ENCODE measurements around the gene RER1.

The RER1 gene

DNA sequence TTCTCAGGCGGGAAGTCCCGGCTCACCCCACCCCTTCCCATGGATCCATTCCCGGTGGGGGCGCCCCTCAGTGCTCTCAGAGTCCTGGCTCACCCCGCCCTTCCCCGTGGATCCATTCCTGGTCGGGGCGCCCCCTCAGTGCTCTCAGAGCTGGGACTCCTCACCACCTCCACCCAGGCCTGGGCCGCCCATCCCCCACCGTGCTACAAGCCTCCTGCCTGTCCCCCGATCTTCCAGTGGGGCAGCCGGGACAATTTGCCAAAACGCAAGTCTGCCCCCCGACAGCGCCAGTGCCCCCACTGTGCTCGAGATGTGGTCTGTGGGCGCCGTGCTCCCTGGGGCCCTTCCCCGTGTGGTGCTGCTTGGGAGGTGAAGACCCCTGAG is 61.3 kb downstream of the RER1 start:
- no peaks in the 10 kb centered on the region for H3K27me3 ChIP-seq (ENCODE audit: insufficient read depth, low read length)
- no peaks in the 10 kb centered on the region for H3K9me3 ChIP-seq (ENCODE audit: insufficient read depth, low read depth, low read length)
- WGBS: 93% methylated on average over 19 of the region's 19 CpGs
- no peaks in the 10 kb centered on the region for H3K36me3 ChIP-seq (ENCODE audit: insufficient read depth, low read length)
- H3K9ac ChIP-seq (ENCODE audit: low read depth, low read length): no peak overlapping the region
- no peak overlapping the region for H3K4me3 ChIP-seq (ENCODE audit: low read length)
- H3K4me1 ChIP-seq (ENCODE audit: insufficient read depth, low read length): no peaks in the 10 kb centered on the region
- H3K27ac ChIP-seq (ENCODE audit: low read depth, low read length): no peak overlapping the region

DNA sequence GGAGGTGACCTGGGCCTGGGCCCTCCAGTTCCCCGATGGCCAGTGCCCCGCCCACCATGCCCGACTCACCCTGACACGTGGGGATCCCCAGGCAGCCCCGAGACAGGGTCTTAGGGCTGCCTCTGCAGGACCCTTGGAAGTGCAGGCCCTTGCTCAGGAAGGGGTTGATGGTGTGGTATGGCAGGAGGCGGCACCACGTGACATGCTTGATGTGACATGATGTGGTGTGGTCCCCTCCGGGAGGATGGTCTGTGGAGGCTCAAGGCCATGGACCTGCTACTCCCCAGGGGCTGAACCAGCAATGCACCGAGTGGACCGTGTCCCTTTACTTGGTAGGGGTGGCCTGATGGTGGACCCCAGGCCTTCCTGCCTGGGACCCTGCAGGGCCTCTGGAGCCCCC is 62.6 kb downstream of the RER1 start:
- H3K4me3 ChIP-seq (ENCODE audit: low read length): no peak overlapping the region
- H3K27ac ChIP-seq (ENCODE audit: low read depth, low read length): no peak overlapping the region
- H3K27me3 ChIP-seq (ENCODE audit: insufficient read depth, low read length): no peaks in the 10 kb centered on the region
- no peaks in the 10 kb centered on the region for H3K36me3 ChIP-seq (ENCODE audit: insufficient read depth, low read length)
- no peaks in the 10 kb centered on the region for H3K9me3 ChIP-seq (ENCODE audit: insufficient read depth, low read depth, low read length)
- no peaks in the 10 kb centered on the region for H3K4me1 ChIP-seq (ENCODE audit: insufficient read depth, low read length)
- no peak overlapping the region for H3K9ac ChIP-seq (ENCODE audit: low read depth, low read length)
- WGBS: 93% methylated on average over 10 of the region's 10 CpGs

All from HUES64 (cell line).